ENCODE measurements around the gene PTPRU.

PTPRU gene

DNA sequence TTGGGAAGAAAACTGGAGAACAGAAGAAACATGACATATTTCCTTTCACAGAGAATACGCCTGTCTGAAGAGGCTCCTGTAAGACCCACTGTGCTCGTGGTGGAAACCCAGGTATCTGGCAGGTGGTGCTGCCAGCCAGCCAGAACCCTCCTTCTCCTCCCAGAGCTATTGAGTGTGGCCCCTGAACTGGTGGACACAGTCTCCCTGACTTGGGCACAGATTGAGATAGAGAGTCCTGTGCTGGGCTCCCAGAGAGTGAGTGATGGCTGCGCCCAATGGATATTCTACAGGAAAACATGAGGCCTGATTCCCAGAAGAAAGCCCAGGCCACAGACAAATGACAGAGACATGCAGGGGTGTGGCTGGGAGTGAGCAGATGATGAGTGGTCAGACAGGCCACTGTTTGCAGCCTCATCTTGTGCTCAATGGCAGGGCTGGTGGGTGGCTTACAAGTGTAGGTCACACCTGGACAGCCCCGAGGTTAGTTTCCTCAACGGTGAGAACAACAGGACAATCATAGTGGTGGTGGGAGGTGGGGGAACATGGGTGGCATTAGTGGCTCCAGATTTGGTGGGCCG, 127.9 kb downstream of the PTPRU start:
- DNase-seq (ENCODE audit: low spot score): no peak

DNA sequence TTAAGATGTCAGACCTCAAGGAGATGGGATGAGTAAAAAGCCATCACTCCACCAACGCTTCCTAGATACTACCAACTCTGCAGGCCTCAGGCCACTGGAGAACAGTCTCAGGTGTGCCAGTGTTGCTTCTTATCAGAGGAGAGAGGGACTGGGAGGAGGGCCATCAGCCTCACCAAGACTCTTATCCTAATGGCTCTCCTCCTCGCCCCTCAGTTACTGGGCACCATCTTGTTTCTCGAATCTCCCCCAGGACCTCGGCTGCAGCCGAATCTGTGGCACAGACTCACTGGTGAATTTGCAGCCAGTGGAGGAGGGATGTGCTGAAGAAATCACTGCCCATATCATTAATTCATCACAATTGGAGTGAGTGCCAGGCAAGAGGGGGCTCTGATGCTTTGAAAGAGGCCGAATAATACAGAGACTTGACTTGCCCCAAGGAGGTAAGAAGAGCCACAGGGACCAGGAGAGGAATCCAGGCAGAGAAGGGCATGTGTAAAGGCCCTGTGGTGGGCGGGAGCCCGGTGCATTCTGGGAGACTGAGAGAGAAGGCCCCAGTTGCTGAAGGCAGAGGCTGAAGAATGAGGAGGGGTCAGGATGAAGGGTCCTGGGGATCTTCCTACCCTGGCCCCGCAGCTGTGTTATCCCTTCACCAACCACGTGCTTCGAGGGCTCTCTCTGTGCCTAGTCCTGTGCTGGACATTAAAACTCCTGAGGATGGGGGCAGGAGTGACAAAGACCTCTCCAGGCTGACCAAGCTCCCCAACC, 129.8 kb downstream of the PTPRU start:
- no peak for DNase-seq (ENCODE audit: low spot score)

DNA sequence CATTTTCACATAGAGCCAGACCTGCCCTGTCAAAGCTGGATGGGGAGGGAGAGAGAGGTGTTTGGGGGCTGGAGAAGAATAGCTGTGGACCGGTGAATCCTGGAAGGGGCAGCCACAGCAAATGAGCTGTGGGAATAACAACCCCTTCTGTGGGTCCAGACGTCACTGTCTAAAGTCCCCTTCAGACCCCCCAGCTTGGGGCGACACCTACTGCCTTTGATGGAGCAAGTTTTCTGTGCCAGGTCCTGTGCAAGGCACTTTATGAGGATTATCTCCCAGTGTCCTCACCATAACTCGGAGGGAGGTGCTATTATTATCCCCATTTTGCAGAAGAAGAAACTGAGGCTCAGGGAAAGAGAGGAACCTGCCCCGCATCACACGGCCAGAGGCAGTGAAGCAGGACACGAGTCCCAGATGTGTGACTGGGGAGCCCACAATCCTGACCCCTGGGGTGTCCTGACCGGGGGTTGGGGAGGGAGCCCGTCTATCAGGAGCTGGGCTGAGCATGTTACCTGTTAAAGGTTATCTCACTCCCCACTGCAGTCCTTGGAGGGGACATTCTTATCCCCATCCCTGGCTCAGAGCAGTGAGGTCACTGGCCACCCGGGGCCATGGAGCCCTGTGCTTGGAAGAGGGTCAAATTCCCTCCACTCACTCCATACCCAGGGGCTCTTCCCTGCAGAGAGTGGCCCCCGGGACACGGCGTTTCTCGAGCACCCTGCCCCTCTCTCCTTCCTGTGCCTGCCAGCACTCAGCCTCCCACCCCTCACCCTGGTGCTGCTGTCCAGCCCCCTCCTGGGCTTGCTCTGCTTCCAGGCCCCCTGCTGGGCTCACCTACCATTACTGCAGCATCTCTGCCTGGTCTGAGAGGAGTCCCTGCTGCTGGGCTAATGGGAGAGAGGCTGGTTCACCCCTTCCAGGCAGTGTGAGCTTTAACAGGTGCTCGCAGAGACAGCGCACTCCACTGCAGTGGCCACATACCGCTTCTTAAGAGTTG, 132.9 kb downstream of the PTPRU start:
- no peak for DNase-seq (ENCODE audit: low spot score)

GRCh38 chr1:29370067-29370466, 133.7 kb downstream of the PTPRU start:
- no peak for DNase-seq (ENCODE audit: low spot score)

GRCh38 chr1:29371332-29371731, 135.0 kb downstream of the PTPRU start:
- DNase-seq (ENCODE audit: low spot score): no peak

DNA sequence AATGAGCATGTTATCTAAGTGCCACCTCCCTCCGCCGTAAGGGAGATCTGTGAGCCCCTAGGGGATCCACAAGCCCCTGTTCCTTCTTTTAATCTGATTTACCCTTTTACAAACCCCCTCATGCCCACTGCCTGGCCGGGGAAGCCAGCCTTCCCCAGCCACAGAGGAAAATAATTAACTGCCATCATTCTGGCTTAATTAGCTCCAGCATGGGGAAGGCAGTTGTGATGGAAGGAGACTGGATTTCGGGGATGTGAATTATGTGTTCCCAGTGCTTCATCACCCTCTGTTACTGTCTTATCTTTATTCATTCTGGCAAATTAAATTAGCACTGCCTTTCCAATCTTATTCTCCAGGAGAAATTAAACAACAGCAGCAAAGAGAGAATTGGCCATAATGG, 135.8 kb downstream of the PTPRU start:
- DNase-seq (ENCODE audit: low spot score): no peak

All from cerebellar cortex (tissue), 1 donor.